Epidermal melanocyte (primary cell): Measurements from ENCODE around the gene EGFL7.

Experiments
- DNase-seq: peaks from one replicate; pipeline ENCODE4 v3.0.0; 2011; ENCODE audit warnings: low spot score; ENCODE audit not compliant: insufficient read length

Gene EGFL7

GRCh38 chr9:136714893-136715274 is 52.2 kb downstream of the EGFL7 start:
- no peak for DNase-seq

GRCh38 chr9:136717399-136717798 is 54.7 kb downstream of the EGFL7 start:
- no peak for DNase-seq

- no peak for DNase-seq
These were observed 55.9 kb downstream of the EGFL7 start for GRCh38 chr9:136718345-136719194.

- no peak for DNase-seq
These were observed 56.6 kb downstream of the EGFL7 start for GRCh38 chr9:136719195-136719880.

GRCh38 chr9:136720251-136720897 is 57.7 kb downstream of the EGFL7 start:
- DNase-seq: no peak

- DNase-seq: no peak
These were observed 58.2 kb downstream of the EGFL7 start for GRCh38 chr9:136720898-136721338.

- DNase-seq: no peak
These were observed 58.8 kb downstream of the EGFL7 start for GRCh38 chr9:136721339-136722092.
